HL-60 (cell line): ENCODE results near the gene CTDP1.

Source experiments
- GABPA ChIP-seq: IDR thresholded peaks from 2 replicates; pipeline ENCODE4 v1.6.1; 2012; ENCODE audit warnings: low read depth
- POLR2AphosphoS5 ChIP-seq: IDR thresholded peaks from 2 replicates; pipeline ENCODE4 v1.6.1; 2012; ENCODE audit warnings: low read depth
- TF ChIP-seq, protein P1 (sequence below): IDR thresholded peaks from one replicate; pipeline ENCODE4 v1.5.1; 2011; ENCODE audit warnings: low read length, control low read depth, inconsistent platforms; ENCODE audit not compliant: insufficient read depth
- TF ChIP-seq, protein P2 (sequence below): IDR thresholded peaks from 2 replicates; pipeline ENCODE4 v1.6.1; 2012; ENCODE audit warnings: low read depth; ENCODE audit not compliant: insufficient replicate concordance

DNA sequence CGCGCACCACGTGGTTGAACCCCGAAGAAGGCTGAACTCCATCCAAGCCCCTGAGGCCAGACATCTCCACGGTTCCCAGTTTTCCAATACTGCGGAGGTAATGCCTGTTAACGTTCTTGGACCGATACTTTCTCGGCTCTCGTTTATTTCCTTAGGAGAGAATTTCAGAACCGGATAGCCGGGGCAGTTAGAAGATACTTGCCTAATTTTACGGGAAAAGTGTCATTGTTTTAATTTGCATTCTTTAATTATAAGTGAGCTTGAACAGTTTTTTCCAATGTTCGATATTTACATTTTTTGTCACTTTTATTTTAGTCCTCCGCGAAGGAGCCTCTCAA is 107.9 kb downstream of the CTDP1 start:
- TF ChIP-seq, protein P1, sequence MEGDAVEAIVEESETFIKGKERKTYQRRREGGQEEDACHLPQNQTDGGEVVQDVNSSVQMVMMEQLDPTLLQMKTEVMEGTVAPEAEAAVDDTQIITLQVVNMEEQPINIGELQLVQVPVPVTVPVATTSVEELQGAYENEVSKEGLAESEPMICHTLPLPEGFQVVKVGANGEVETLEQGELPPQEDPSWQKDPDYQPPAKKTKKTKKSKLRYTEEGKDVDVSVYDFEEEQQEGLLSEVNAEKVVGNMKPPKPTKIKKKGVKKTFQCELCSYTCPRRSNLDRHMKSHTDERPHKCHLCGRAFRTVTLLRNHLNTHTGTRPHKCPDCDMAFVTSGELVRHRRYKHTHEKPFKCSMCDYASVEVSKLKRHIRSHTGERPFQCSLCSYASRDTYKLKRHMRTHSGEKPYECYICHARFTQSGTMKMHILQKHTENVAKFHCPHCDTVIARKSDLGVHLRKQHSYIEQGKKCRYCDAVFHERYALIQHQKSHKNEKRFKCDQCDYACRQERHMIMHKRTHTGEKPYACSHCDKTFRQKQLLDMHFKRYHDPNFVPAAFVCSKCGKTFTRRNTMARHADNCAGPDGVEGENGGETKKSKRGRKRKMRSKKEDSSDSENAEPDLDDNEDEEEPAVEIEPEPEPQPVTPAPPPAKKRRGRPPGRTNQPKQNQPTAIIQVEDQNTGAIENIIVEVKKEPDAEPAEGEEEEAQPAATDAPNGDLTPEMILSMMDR = no peak
- TF ChIP-seq GABPA (no peak), POLR2AphosphoS5 (no peak)
- TF ChIP-seq, protein P2, sequence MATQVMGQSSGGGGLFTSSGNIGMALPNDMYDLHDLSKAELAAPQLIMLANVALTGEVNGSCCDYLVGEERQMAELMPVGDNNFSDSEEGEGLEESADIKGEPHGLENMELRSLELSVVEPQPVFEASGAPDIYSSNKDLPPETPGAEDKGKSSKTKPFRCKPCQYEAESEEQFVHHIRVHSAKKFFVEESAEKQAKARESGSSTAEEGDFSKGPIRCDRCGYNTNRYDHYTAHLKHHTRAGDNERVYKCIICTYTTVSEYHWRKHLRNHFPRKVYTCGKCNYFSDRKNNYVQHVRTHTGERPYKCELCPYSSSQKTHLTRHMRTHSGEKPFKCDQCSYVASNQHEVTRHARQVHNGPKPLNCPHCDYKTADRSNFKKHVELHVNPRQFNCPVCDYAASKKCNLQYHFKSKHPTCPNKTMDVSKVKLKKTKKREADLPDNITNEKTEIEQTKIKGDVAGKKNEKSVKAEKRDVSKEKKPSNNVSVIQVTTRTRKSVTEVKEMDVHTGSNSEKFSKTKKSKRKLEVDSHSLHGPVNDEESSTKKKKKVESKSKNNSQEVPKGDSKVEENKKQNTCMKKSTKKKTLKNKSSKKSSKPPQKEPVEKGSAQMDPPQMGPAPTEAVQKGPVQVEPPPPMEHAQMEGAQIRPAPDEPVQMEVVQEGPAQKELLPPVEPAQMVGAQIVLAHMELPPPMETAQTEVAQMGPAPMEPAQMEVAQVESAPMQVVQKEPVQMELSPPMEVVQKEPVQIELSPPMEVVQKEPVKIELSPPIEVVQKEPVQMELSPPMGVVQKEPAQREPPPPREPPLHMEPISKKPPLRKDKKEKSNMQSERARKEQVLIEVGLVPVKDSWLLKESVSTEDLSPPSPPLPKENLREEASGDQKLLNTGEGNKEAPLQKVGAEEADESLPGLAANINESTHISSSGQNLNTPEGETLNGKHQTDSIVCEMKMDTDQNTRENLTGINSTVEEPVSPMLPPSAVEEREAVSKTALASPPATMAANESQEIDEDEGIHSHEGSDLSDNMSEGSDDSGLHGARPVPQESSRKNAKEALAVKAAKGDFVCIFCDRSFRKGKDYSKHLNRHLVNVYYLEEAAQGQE = no peak
